Naive thymus-derived CD8-positive, alpha-beta T cell (primary cell): ENCODE results near the gene TCL1B. TPM values are rescaled to one million over a fixed set of nuclear protein-coding genes. Genes with fewer than 3 reads are reported as not detected.
"Not testable (repeated sequence)": the region's sequence is repeated elsewhere in the genome, so short reads cannot be mapped to it uniquely, and the experiment has no call there.

Experiments used
- ATAC-seq, 2 donors: fragments of 150-1000 bp; cut with Tn5 transposase in 1 of 2; sonication (Bioruptor Pico), chemical (Tn5 transposase) in 1 of 2; 1 replicate in 1 of 2; 2 replicates in 1 of 2; pipeline ENCODE4 v1.10.0; 2021; ENCODE audit warnings: mild to moderate bottlenecking in 2 of 2, moderate library complexity in 2 of 2
- POLR2A ChIA-PET: fragments of 350-600 bp; sonication (Branson Sonifier 250); formaldehyde crosslinking; loops from one replicate; lab custom pipeline; 2021; ENCODE audit warnings: antibody characterized with exemption; lab: Charles Lee
- DNase-seq, 10 donors: peaks; one replicate each; pipeline versions ENCODE4 v3.0.0 to v3.0.0-alpha.2; 2020 to 2022
- H3K27ac Mint-ChIP-seq, 10 donors: one replicate each; pipeline ENCODE4 v1.8.0; 2020 to 2022; ENCODE audit warnings: mild to moderate bottlenecking in 10 of 10, mixed read lengths in 10 of 10, moderate library complexity in 4 of 10, inconsistent platforms in 1 of 10
- H3K27me3 Mint-ChIP-seq, 5 donors: one replicate each; pipeline ENCODE4 v1.8.0; 2021 to 2022; ENCODE audit warnings: mixed read lengths in 5 of 5
- H3K36me3 Mint-ChIP-seq, 3 donors: one replicate each; pipeline ENCODE4 v1.8.0; 2020 to 2022; ENCODE audit warnings: mixed read lengths in 3 of 3, mild to moderate bottlenecking in 2 of 3, inconsistent platforms in 1 of 3
- H3K4me1 Mint-ChIP-seq, 4 donors: one replicate each; pipeline ENCODE4 v1.8.0; 2021 to 2022; ENCODE audit warnings: mixed read lengths in 4 of 4
- H3K4me3 Mint-ChIP-seq, 10 donors: one replicate each; pipeline ENCODE4 v1.8.0; 2020 to 2022; ENCODE audit warnings: mild to moderate bottlenecking in 10 of 10, mixed read lengths in 10 of 10, moderate library complexity in 6 of 10, inconsistent platforms in 1 of 10
- H3K9me3 Mint-ChIP-seq, 9 donors: one replicate each; pipeline ENCODE4 v1.8.0; 2020 to 2022; ENCODE audit warnings: mixed read lengths in 9 of 9, mild to moderate bottlenecking in 3 of 9, inconsistent platforms in 1 of 9, moderate library complexity in 1 of 9
- polyA plus RNA-seq, 3 donors: library from polyadenylated mRNA; unstranded; fragments of 300-500 nt; fragmentation: Illumina TruSeq; gene quantifications; one replicate each; pipeline ENCODE4 v1.2.3, GENCODE V29; 2021
- total RNA-seq, 8 experiments: library from RNA in 2 of 8; stranded (reverse) in 2 of 8; gene quantifications; one replicate each; pipeline ENCODE4 v1.2.3 and lab custom pipeline; 2021 to 2026

Gene TCL1B
- total and polyA plus RNA-seq, 5 experiments from 2014 or later = 0.33 to 0.47 TPM; not detected in 3

GRCh38 chr14:95711476-95712176 is 25.4 kb downstream of the TCL1B start:
- peak overlapping the region in 2 of 10 donors; percentile 60 to 82 for H3K4me3 Mint-ChIP-seq

GRCh38 chr14:95712398-95712797 is 26.2 kb downstream of the TCL1B start:
- H3K27me3 Mint-ChIP-seq = peaks cover 5 to 58% (median 36%) of the 10 kb centered on the region in 5 donors
- H3K4me3 Mint-ChIP-seq = peak overlapping the region in 2 of 10 donors; percentile 60 to 82
- H3K4me1 Mint-ChIP-seq = peaks cover 0 to 30% (median 0%) of the 10 kb centered on the region in 4 donors
- ATAC-seq (no peak), DNase-seq (no peak)
- POLR2A ChIA-PET = interaction anchor here (1.3 kb wide), 1 partner anchor 13 kb away, joined by 3 read pairs; no protein-coding TSS in a partner anchor
- peak overlapping the region in 2 of 10 donors; percentile 61 to 70 for H3K27ac Mint-ChIP-seq
- H3K9me3 Mint-ChIP-seq = no peaks in the 10 kb centered on the region
- H3K36me3 Mint-ChIP-seq = no peaks in the 10 kb centered on the region

More at GRCh38 chr14:95711476-95712176, 25.4 kb downstream of the TCL1B start:
- POLR2A ChIA-PET = interaction anchor here (1.3 kb wide), 1 partner anchor 12 kb away, joined by 3 read pairs; no protein-coding TSS in a partner anchor
- DNase-seq (no peak), ATAC-seq (no peak)
- Mint-ChIP-seq H3K9me3 (no peaks in the 10 kb centered on the region), H3K36me3 (no peaks in the 10 kb centered on the region), H3K27ac (peak overlapping the region in 3 of 10 donors; percentile 22 to 70 (median 44)), H3K27me3 (peaks cover 5 to 58% (median 36%) of the 10 kb centered on the region in 5 donors), H3K4me1 (peaks cover 0 to 36% (median 0%) of the 10 kb centered on the region in 4 donors)

- Mint-ChIP-seq H3K36me3 (no peaks in the 10 kb centered on the region), H3K27ac (peak within 1 kb of the TSS in 2 of 10 donors; percentile 71 to 73), H3K9me3 (no peaks in the 10 kb centered on the region), H3K4me1 (peaks cover 0 to 24% (median 0%) of the 10 kb centered on the region in 4 donors), H3K27me3 (peaks cover 3 to 55% (median 35%) of the 10 kb centered on the region in 5 donors), H3K4me3 (peak within 1 kb of the TSS in 2 of 10 donors; percentile 61 to 86)
- ATAC-seq (peak in 1 of 2 donors; percentile 46), DNase-seq (peak in 1 of 10 donors; percentile 40)
- POLR2A ChIA-PET = no interaction called here
These were observed 27.6 kb downstream of the TCL1B start, which contains the start of gene TCL1A for GRCh38 chr14:95713596-95714371. TCL1A (minus strand) TSS chr14:95714125; CDS start chr14:95714066, 59 bp downstream.

GRCh38 chr14:95722525-95723190 is 36.4 kb downstream of the TCL1B start:
- Mint-ChIP-seq H3K9me3 (peaks cover 4 to 36% (median 17%) of the 10 kb centered on the region in 9 donors), H3K27ac (no peak overlapping the region), H3K4me3 (no peak overlapping the region), H3K36me3 (peaks cover 0 to 26% (median 2%) of the 10 kb centered on the region in 3 donors), H3K4me1 (peaks cover 0 to 25% (median 0%) of the 10 kb centered on the region in 4 donors), H3K27me3 (peaks cover 8 to 43% (median 21%) of the 10 kb centered on the region in 5 donors)
- DNase-seq = no peak
- ATAC-seq = no peak
- POLR2A ChIA-PET = no interaction called here

GRCh38 chr14:95725685-95726336 is 39.6 kb downstream of the TCL1B start:
- peaks cover 4 to 36% (median 17%) of the 10 kb centered on the region in 9 donors for H3K9me3 Mint-ChIP-seq
- peaks cover 2 to 47% (median 7%) of the 10 kb centered on the region in 4 donors for H3K4me1 Mint-ChIP-seq
- H3K27me3 Mint-ChIP-seq = peaks cover 21 to 74% (median 43%) of the 10 kb centered on the region in 5 donors
- peaks cover 0 to 26% (median 2%) of the 10 kb centered on the region in 3 donors for H3K36me3 Mint-ChIP-seq
- peak overlapping the region in 1 of 10 donors; percentile 55 for H3K4me3 Mint-ChIP-seq
- peak in 1 of 2 donors; percentile 39 for ATAC-seq
- POLR2A ChIA-PET = interaction anchor here (0.7 kb wide), 1 partner anchor 11 kb away, joined by 3 read pairs; no protein-coding TSS in a partner anchor
- H3K27ac Mint-ChIP-seq = peak overlapping the region in 1 of 10 donors; percentile 50
- DNase-seq = peak in 1 of 10 donors; percentile 10

GRCh38 chr14:95727056-95727700 is 41.0 kb downstream of the TCL1B start:
- no peak overlapping the region for H3K4me3 Mint-ChIP-seq
- H3K27ac Mint-ChIP-seq = no peak overlapping the region
- ATAC-seq = no peak
- H3K27me3 Mint-ChIP-seq = peaks cover 25 to 72% (median 46%) of the 10 kb centered on the region in 5 donors
- peaks cover 0 to 23% (median 2%) of the 10 kb centered on the region in 3 donors for H3K36me3 Mint-ChIP-seq
- DNase-seq = no peak
- H3K9me3 Mint-ChIP-seq = peaks cover 2 to 31% (median 14%) of the 10 kb centered on the region in 9 donors
- POLR2A ChIA-PET = no interaction called here
- H3K4me1 Mint-ChIP-seq = peaks cover 2 to 47% (median 7%) of the 10 kb centered on the region in 4 donors

GRCh38 chr14:95729402-95730028 is 43.3 kb downstream of the TCL1B start:
- H3K36me3 Mint-ChIP-seq, POLR2A ChIA-PET, ATAC-seq, DNase-seq: not testable (repeated sequence)
- H3K4me1 Mint-ChIP-seq = peaks cover 3 to 48% (median 8%) of the 10 kb centered on the region in 4 donors
- H3K9me3 Mint-ChIP-seq = peaks cover 0 to 11% (median 0%) of the 10 kb centered on the region in 9 donors
- H3K27me3 Mint-ChIP-seq = peaks cover 23 to 55% (median 41%) of the 10 kb centered on the region in 5 donors
- peak overlapping the region in 2 of 10 donors; percentile 17 to 46 for H3K27ac Mint-ChIP-seq
- H3K4me3 Mint-ChIP-seq = peak overlapping the region in 1 of 10 donors; percentile 25

- DNase-seq (no peak), ATAC-seq (no peak)
- Mint-ChIP-seq H3K36me3 (peaks cover 0 to 5% (median 0%) of the 10 kb centered on the region in 3 donors), H3K4me3 (no peak overlapping the region), H3K9me3 (peaks cover 0 to 6% (median 0%) of the 10 kb centered on the region in 9 donors), H3K27ac (no peak overlapping the region), H3K4me1 (peaks cover 3 to 46% (median 8%) of the 10 kb centered on the region in 4 donors), H3K27me3 (peaks cover 24 to 52% (median 37%) of the 10 kb centered on the region in 5 donors)
- POLR2A ChIA-PET = interaction anchor here (1.2 kb wide), 1 partner anchor 9 kb away, joined by 3 read pairs; no protein-coding TSS in a partner anchor
These were observed 43.9 kb downstream of the TCL1B start for GRCh38 chr14:95730126-95730525.

GRCh38 chr14:95733212-95733611 is 47.0 kb downstream of the TCL1B start:
- no peaks in the 10 kb centered on the region for H3K36me3 Mint-ChIP-seq
- H3K9me3 Mint-ChIP-seq = peaks cover 0 to 20% (median 3%) of the 10 kb centered on the region in 9 donors
- no peak for DNase-seq
- H3K4me1 Mint-ChIP-seq = peaks cover 5 to 41% (median 8%) of the 10 kb centered on the region in 4 donors
- no peak overlapping the region for H3K4me3 Mint-ChIP-seq
- peaks cover 21 to 36% (median 24%) of the 10 kb centered on the region in 5 donors for H3K27me3 Mint-ChIP-seq
- no peak for ATAC-seq
- POLR2A ChIA-PET = no interaction called here
- H3K27ac Mint-ChIP-seq = no peak overlapping the region

GRCh38 chr14:95739356-95739755 is 53.1 kb downstream of the TCL1B start:
- peaks cover 0 to 4% (median under 1%) of the 10 kb centered on the region in 5 donors for H3K27me3 Mint-ChIP-seq
- H3K27ac Mint-ChIP-seq = peak overlapping the region in 9 of 10 donors; percentile 8 to 93 (median 90)
- H3K4me3 Mint-ChIP-seq = peak overlapping the region in 1 of 10 donors; percentile 42
- H3K36me3 Mint-ChIP-seq = peaks cover 0 to 12% (median 9%) of the 10 kb centered on the region in 3 donors
- ATAC-seq (no peak), DNase-seq (no peak)
- H3K4me1 Mint-ChIP-seq = peaks cover 9 to 39% (median 17%) of the 10 kb centered on the region in 4 donors
- POLR2A ChIA-PET = interaction anchor here (1.1 kb wide), 1 partner anchor 9 kb away, joined by 3 read pairs; no protein-coding TSS in a partner anchor
- peaks cover 9 to 45% (median 20%) of the 10 kb centered on the region in 9 donors for H3K9me3 Mint-ChIP-seq
